Measurements from ENCODE around the gene PLS1. TPM values are rescaled to one million over a fixed set of nuclear protein-coding genes. Genes with fewer than 3 reads are reported as not detected.
"Not testable (repeated sequence)": the region's sequence is repeated elsewhere in the genome, so short reads cannot be mapped to it uniquely, and the experiment has no call there.

The PLS1 gene
- total RNA-seq, 1 donor from 2014 or later = 0.53 TPM

GRCh38 chr3:142588703-142589102 lies 7.5 kb upstream of the PLS1 start:
- intact Hi-C loops (cut with DNase I) = no loop called here
- DNase-seq (ENCODE audit: low spot score) (no peak), ATAC-seq (no peak)

GRCh38 chr3:142592268-142592667 lies 3.9 kb upstream of the PLS1 start:
- ATAC-seq; DNase-seq (ENCODE audit: low spot score): not testable (repeated sequence)
- intact Hi-C loops (cut with DNase I) = loop anchor here (10.0 kb wide), 1 partner anchor 403 kb away; no protein-coding TSS in a partner anchor

- intact Hi-C loops (cut with DNase I) = loop anchor here (10.0 kb wide), 1 partner anchor 400 kb away; no protein-coding TSS in a partner anchor
- DNase-seq (ENCODE audit: low spot score) (no peak), ATAC-seq (no peak)
Observed at GRCh38 chr3:142595141-142595540, 1.1 kb upstream of the PLS1 start.

DNA sequence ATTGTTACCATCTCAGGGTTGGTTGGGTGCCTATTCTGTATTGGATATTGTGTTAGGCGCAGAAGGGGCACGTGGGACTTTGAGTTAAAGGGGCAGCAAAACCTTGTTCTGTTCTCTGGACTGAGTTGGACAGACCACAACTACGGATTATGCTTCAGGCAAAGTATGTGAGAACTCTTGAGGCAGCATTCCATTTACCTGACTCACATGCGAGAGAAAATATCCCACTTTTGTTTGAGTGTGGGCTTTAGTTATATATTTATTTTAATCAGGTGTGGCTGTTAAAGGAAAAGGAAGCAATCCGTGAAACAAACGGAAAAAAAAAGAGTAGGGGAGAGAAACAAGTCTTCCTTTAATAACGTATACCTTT lies 627 bp upstream of the PLS1 start:
- no peak for ATAC-seq
- DNase-seq (ENCODE audit: low spot score) = no peak
- intact Hi-C loops (cut with DNase I) = loop anchor here (10.0 kb wide), 1 partner anchor 399 kb away; no protein-coding TSS in a partner anchor

DNA sequence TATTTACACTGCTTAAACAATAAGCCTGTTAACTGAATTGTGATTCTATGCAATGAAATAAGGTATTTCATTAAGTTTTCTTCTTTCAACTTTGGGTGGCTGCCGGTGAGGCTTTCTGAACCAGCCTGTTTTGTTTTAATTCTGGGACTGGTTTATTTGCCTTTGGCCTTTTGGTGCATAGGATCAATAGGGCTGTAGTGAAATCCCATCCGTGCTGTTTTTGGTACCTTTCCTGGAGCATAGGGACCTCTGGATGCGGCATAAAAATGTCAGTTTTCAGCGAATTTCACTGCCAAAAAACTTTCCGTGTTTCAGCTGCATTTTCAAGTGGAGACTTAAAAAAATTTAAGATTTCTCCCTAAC lies 514 bp downstream of the PLS1 start:
- DNase-seq (ENCODE audit: low spot score) (no peak), ATAC-seq (no peak)
- intact Hi-C loops (cut with DNase I) = loop anchor here (10.0 kb wide), 1 partner anchor 398 kb away; no protein-coding TSS in a partner anchor

- DNase-seq (ENCODE audit: low spot score) (no peak), ATAC-seq (no peak)
- intact Hi-C loops (cut with DNase I) = loop anchor here (10.0 kb wide), 1 partner anchor 397 kb away; no protein-coding TSS in a partner anchor
Observed at GRCh38 chr3:142597906-142598305, 1.7 kb downstream of the PLS1 start.

GRCh38 chr3:142601713-142602112 lies 5.5 kb downstream of the PLS1 start:
- ATAC-seq = no peak
- DNase-seq (ENCODE audit: low spot score) = no peak
- intact Hi-C loops (cut with DNase I) = no loop called here

DNA sequence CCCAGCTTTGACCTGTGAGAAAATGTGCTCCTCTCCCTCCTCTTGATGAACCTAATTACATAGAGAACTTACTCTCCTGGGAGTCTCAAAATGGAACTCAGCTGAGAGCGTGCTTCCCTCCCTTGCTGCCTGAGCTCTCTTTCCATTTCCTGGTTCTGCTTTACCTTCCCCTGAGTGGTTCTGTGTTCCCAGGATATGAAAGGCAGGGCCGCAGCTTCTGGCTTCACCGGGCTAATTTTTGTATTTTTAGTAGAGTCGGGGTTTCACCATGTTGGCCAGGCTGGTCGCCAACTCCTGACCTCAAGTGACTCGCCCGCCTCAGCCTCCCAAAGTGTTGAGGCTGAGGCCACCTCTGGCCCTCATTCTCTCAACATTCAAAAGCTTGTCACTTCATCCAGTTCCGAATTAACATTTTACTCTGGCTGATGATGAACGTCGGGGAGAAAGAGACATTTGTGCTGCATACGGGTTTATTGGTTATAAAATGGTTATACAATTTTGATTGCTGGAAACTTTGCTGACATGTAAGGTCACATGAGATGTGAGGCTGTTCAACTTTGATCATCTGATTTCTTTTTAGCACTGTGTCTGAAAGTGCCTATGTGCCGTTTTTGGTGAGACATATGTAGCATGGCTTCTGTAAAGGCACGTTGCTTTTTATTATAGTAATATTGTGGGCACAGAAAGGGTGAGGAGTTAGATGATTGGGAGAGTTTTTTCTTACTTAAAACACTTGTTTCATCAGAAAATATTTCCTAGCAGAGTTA lies 6.6 kb downstream of the PLS1 start:
- no peak for ATAC-seq
- intact Hi-C loops (cut with DNase I) = no loop called here
- no peak for DNase-seq (ENCODE audit: low spot score)

GRCh38 chr3:142603386-142603705 lies 7.2 kb downstream of the PLS1 start:
- ATAC-seq; DNase-seq (ENCODE audit: low spot score); intact Hi-C loops (cut with DNase I): not testable (repeated sequence)

- DNase-seq (ENCODE audit: low spot score) = no peak
- intact Hi-C loops (cut with DNase I) = no loop called here
- ATAC-seq = no peak
Observed at GRCh38 chr3:142604940-142605339, 8.7 kb downstream of the PLS1 start.

DNA sequence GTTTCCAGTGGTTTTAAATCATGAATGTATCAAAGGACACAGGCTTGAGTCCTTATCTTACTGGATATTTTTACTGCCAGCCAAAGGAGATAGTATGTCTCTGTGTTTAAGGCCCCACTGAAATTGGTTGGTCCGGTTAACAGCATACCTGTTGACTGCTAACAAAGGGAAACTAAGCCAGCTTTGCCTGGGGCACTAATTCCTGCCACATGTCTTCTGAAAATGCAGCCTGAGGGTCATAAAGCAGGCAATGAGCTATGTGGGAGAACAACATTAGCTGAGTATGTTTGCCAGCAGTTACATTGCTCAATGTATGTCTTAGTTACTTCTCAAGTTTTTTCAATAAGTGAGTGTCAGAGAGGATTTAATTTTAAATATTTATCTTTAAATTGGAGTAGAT lies 12.4 kb downstream of the PLS1 start:
- DNase-seq (ENCODE audit: low spot score) (no peak), ATAC-seq (no peak)
- intact Hi-C loops (cut with DNase I) = no loop called here

DNA sequence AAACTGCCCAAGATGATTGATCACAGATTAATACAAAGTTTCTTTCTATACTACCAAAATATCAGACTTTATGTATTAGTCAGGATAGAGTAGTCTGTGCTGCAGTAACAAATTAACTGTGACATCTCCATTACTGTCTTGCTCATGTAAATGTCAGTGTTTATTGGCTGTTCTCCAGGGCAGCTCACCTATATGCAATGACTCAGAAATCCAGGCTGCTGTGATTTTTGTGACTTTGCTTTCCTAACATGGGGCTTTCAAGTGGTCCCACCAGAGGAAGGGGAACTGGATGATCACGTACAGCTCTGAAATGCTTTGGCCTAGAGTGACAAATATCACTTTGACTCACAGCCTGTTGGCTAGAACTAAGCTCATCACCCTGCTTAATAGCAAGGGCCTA lies 12.9 kb downstream of the PLS1 start:
- intact Hi-C loops (cut with DNase I) = no loop called here
- DNase-seq (ENCODE audit: low spot score) (no peak), ATAC-seq (no peak)

DNA sequence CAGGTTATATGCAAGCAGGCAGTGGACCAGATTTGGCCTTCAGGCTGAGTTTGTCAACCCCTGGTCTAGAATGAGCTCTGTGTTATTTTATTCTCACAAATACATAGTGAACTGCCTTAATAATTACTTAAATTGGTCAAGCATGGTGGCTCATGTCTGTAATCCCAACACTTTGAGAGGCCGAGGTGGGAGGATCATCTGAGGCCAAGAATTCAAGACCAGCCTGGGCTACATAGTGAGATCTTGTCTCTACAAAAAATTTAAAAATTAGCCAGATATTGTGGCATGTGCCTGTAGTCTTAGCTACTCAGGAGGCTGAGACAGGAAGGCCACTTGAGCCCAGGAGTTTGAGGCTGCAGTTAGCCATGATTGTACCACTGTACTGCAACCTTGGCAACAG lies 15.0 kb downstream of the PLS1 start:
- DNase-seq (ENCODE audit: low spot score) (no peak), ATAC-seq (no peak)
- intact Hi-C loops (cut with DNase I) = no loop called here

DNA sequence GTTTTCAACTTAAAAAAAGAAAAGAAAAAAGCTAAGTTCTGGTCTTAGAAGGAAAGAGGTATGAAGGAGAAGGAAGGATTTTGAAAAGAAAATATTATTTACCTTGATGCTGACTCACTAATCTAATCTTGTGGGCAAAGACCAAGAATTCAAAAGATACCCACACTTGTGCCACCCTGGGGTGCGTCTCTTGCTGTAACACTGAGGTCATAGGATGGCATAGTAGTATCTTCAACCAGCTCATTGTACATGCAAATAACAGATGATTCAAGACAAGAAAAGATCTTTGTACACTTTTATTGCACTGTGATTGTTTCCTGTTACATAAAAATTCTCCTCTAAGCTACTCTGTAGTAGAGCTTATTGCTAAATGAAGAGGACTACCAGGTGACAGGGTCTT lies 17.3 kb downstream of the PLS1 start:
- intact Hi-C loops (cut with DNase I) = no loop called here
- ATAC-seq (no peak), DNase-seq (ENCODE audit: low spot score) (no peak)

DNA sequence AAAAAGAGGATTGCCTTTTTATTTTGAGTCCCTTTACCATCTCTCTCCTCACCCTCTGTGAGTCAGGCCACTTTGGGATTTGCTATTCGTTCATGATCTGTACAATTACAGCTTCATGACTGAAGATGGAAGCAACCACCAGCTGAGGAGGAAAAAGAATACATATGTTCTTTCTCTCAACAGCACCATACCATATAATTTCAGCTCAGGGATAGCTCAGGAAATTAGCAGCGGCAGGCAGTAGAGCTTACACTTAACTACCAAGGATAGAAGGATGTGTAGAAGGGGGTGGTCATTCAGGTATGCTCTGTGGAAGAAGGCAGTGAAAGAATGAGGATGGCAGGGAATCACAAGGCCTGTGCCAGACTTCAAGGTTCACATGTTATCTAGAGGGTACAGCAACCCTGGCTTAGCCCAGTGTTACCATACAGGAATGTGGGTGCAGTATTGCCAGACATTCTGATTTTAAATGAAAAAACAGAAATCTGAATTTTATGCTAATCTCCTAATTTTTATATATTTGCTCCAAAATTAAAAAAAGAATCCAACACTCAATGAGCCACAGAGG lies 17.9 kb downstream of the PLS1 start:
- no peak for DNase-seq (ENCODE audit: low spot score)
- ATAC-seq = no peak
- intact Hi-C loops (cut with DNase I) = no loop called here

- DNase-seq (ENCODE audit: low spot score) = no peak
- no peak for ATAC-seq
- intact Hi-C loops (cut with DNase I) = no loop called here
Observed at GRCh38 chr3:142615171-142615570, 19.0 kb downstream of the PLS1 start.

DNA sequence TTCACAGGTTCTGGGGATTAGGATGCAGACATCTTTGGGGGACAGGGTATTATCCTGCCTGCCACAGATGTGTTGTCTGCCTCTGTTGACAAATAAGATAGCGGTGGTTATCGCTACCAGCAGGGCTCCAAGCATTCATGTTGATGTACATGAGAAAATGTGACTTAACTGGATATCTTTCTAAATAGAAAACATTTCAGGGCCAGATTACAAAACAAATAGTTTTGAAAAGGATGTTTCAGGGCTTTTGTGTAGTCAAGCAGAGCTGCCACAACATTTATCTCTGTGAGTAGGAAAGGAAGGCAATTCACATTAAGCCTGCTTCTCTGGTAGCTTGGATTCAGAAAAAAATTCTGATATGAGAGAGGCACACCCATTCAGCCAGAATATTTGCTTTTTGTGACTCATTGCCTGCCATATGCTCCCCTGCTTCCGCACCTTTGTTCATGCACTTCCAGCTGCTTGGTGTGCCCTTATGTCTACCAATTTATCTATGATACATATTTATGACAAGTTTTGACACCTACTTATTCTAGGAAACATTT lies 22.8 kb downstream of the PLS1 start:
- ATAC-seq = no peak
- intact Hi-C loops (cut with DNase I) = no loop called here
- no peak for DNase-seq (ENCODE audit: low spot score)

GRCh38 chr3:142622405-142622804 lies 26.2 kb downstream of the PLS1 start:
- no peak for DNase-seq (ENCODE audit: low spot score)
- ATAC-seq = no peak
- intact Hi-C loops (cut with DNase I) = no loop called here

DNA sequence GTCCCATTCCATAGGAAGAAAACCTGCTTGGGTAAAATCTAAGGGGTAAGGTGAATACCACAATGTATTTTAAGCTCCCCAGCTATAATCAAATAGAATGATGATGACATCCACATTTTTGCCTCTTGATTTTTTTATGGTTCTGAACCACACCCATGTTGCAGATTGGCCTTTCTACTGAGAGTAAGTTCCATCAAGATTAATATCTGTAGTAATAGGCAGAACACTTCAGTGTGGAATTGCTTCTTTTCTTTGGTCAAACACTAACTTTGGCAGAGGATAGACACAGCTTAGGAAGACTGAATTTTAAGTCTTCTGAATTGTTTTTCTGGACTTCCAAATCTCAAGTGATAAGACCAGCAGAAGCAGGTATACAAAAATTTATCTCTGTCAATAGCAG lies 27.0 kb downstream of the PLS1 start:
- no peak for ATAC-seq
- no peak for DNase-seq (ENCODE audit: low spot score)
- intact Hi-C loops (cut with DNase I) = no loop called here

DNA sequence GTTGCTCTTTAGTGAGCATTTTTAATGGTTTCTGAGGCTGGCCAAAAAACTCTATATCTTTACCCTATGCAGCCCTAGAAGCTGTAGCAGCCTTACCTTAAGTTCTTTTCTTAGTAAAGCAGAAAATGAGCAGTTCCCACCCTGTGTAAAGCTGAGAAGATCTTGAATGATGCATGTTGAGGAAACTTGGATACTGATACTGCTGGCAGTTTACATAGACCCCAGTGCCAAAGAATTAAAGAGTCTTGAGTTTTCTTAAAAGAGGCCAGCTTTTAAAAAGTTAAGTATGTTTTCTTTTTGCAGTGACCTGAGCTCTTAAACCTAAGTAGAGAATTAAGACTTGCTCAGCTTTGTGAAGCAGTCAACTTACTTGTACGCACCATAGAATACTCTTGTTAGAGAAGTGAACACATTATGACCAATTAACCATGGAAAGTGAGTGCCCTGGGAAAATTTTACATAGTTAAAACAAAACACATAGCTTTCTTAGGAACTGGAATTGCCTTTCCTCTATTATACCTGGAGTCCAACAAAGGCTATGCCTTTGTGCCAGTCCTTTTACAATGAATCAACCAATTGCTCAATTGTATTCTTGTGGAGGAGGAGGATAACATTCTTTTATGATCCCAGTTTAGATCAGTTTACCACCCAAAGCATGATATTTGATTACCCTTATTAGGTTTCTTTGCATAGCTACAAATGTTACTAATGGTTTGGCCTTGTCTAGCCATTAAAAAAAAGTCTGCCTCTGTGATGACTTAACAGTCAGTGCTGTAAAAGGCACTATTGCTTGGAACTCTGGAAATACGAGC lies 28.4 kb downstream of the PLS1 start:
- DNase-seq (ENCODE audit: low spot score) (no peak), ATAC-seq (no peak)
- intact Hi-C loops (cut with DNase I) = no loop called here
